K562 (cell line): ENCODE data around the gene SLC7A9.

Experiments
- E2F8 ChIP-seq: fragments of 450-650 bp; IDR thresholded peaks from 2 replicates; pipeline ENCODE4 v1.7.1; 2018; ENCODE audit warnings: mild to moderate bottlenecking, low read depth; ENCODE audit not compliant: partially characterized antibody
- EZH2 ChIP-seq: IDR thresholded peaks from 2 replicates; pipeline ENCODE4 v1.6.1; 2012; ENCODE audit warnings: low read depth, mild to moderate bottlenecking, inconsistent platforms, low read length, borderline replicate concordance
- FOXK1 ChIP-seq: sonication (generic); formaldehyde crosslinking; IDR thresholded peaks from 2 replicates; pipeline ENCODE4 v1.8.0; 2022; ENCODE audit warnings: missing genetic modification reagents, mild to moderate bottlenecking, borderline replicate concordance
- HNRNPK ChIP-seq: fragments of 200-400 bp; formaldehyde crosslinking; IDR thresholded peaks from one replicate; pipeline ENCODE4 v1.6.1; 2018; ENCODE audit warnings: mild to moderate bottlenecking, low read depth, low read length; ENCODE audit not compliant: poor library complexity, severe bottlenecking
- KLF13 ChIP-seq: fragments of 450-650 bp; IDR thresholded peaks from 2 replicates; pipeline ENCODE4 v1.6.1; 2016; ENCODE audit warnings: missing genetic modification characterization, low read depth, mild to moderate bottlenecking, missing compliant biosample characterization, moderate library complexity, borderline replicate concordance
- MBD1 ChIP-seq: fragments of 250-450 bp; sonication (Bioruptor Pico); IDR thresholded peaks from 2 replicates; pipeline ENCODE4 v1.8.0; 2022; ENCODE audit warnings: inconsistent platforms
- MEIS2 ChIP-seq: fragments of 450-650 bp; IDR thresholded peaks from 2 replicates; pipeline ENCODE4 v1.6.1; 2014; ENCODE audit warnings: mild to moderate bottlenecking; ENCODE audit not compliant: partially characterized antibody
- MYC ChIP-seq, 2 experiments: fragments of 250-450 bp in 1 of 2; sonication (Bioruptor Pico) in 1 of 2; IDR thresholded peaks; 2 replicates each; pipeline versions ENCODE4 v1.5.1 to v1.6.1; 2012 to 2021; ENCODE audit warnings: low read depth in 2 of 2, borderline replicate concordance in 1 of 2, improper control_type of control experiment in 1 of 2, low read length in 1 of 2, mild to moderate bottlenecking in 1 of 2, moderate library complexity in 1 of 2
- NFATC3 ChIP-seq: fragments of 450-650 bp; IDR thresholded peaks from 2 replicates; pipeline ENCODE4 v1.6.1; 2017; ENCODE audit warnings: mild to moderate bottlenecking
- POLR2A ChIP-seq: fragments of 450-650 bp; conservative IDR thresholded peaks from 2 replicates; pipeline ENCODE4 v1.6.1; 2016
- RFX5 ChIP-seq: IDR thresholded peaks from 2 replicates; pipeline ENCODE4 v1.6.1; 2011; ENCODE audit warnings: low read depth, mild to moderate bottlenecking, improper control_type of control experiment, low read length
- TSHZ1 ChIP-seq: fragments of 250-450 bp; sonication (Bioruptor Pico); IDR thresholded peaks from 2 replicates; pipeline ENCODE4 v1.4.0; 2020; ENCODE audit warnings: mild to moderate bottlenecking, moderate library complexity
- UBTF ChIP-seq, 2 experiments: IDR thresholded peaks; 2 replicates each; pipeline ENCODE4 v1.6.1; 2012; ENCODE audit warnings: improper control_type of control experiment in 2 of 2, low read depth in 2 of 2, low read length in 2 of 2, borderline replicate concordance in 1 of 2
- ZNF121 ChIP-seq: sonication (generic); formaldehyde crosslinking; conservative IDR thresholded peaks from 2 replicates; pipeline ENCODE4 v1.8.0; 2022; ENCODE audit warnings: missing genetic modification reagents

- TF ChIP-seq UBTF (IDR thresholded peaks at IDR 0.05; ENCODE audit: borderline replicate concordance in 1 of 2, low read depth in 2 of 2, low read length in 2 of 2) (no peak), E2F8 (no peak), RFX5 (no peak), HNRNPK (no peak), EZH2 (no peak), POLR2A (no peak), MYC (IDR thresholded peaks at IDR 0.05; ENCODE audit: low read depth, low read length) (no peak), MYC (CRISPR knock-in tag; IDR thresholded peaks at IDR 0.05; ENCODE audit: borderline replicate concordance, low read depth) (no peak), MBD1 (no peak), TSHZ1 (no peak), MEIS2 (no peak), FOXK1 (CRISPR knock-in tag) (no peak), KLF13 (tag) (no peak), NFATC3 (no peak), ZNF121 (no peak)
Observed at GRCh38 chr19:32896516-32897214, 27.1 kb upstream of the SLC7A9 start.
